HS-27A (cell line): ENCODE results near the gene ABL2.
"Not testable (repeated sequence)": the region's sequence is repeated elsewhere in the genome, so short reads cannot be mapped to it uniquely, and the experiment has no call there.

ENCODE experiments used
- DNase-seq: peaks from one replicate; pipeline ENCODE4 v3.0.0-alpha.2; 2012; ENCODE audit warnings: low read depth, missing footprints

ABL2 gene

DNA sequence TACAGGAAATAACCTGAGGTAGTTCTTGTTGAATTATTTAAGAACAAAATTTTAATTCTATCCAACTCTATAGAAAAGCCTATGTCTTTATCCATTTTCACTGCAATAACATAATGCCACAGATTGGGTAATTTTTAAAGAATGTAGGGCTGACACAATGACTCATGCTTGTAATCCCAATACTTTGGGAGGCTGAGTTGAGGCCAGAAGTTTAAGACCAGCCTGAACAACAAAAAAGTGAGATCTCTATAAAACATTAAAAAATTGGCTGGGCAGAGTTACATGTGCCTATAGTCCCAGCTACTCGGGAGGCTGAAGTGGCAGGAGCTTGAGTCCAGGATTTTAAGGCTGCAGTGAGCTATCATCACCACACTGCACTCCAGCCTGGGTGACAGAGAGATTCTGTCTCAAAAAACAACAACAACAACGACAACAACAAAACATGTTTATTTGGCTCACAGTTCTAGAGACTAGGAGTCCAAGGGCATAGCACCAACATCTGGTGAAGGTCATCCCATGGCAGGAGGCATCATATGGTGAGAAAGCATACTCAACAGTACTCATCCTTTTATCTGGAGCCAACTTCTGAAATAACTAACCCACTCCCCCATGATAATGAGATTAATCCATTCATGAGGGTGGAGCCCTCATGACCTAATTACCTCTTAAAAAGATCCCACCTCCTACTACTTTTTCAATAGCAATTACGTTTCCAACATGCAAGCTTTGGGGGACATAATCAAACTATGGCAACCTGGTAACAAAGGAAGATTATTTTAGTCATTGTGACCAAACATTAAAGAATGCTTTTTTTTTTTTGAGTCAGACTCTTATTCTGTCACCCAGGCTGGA is 59.6 kb downstream of the ABL2 start:
- peak; percentile 57 for DNase-seq

DNA sequence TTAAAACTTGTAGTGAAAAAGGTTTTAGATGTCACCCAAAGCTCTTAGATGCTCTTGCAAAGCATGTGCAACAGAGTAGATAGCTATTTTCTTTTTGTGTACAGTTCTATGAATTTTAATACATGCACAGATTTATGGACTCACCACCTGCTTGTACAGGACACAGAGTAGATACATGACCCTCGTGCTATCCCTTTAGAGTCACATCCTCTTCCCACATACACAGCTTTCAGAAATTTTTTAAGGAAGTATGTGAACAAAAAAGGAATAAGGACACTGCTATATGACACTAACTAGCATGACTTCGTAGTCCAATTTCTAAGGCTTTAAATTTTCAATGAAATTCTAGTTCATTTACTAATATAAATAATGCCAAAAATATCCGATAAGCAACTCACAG is 60.9 kb downstream of the ABL2 start:
- no peak for DNase-seq

GRCh38 chr1:179167955-179168354 is 61.5 kb downstream of the ABL2 start:
- no peak for DNase-seq

- no peak for DNase-seq
Observed at GRCh38 chr1:179167418-179167777, 62.1 kb downstream of the ABL2 start.

DNA sequence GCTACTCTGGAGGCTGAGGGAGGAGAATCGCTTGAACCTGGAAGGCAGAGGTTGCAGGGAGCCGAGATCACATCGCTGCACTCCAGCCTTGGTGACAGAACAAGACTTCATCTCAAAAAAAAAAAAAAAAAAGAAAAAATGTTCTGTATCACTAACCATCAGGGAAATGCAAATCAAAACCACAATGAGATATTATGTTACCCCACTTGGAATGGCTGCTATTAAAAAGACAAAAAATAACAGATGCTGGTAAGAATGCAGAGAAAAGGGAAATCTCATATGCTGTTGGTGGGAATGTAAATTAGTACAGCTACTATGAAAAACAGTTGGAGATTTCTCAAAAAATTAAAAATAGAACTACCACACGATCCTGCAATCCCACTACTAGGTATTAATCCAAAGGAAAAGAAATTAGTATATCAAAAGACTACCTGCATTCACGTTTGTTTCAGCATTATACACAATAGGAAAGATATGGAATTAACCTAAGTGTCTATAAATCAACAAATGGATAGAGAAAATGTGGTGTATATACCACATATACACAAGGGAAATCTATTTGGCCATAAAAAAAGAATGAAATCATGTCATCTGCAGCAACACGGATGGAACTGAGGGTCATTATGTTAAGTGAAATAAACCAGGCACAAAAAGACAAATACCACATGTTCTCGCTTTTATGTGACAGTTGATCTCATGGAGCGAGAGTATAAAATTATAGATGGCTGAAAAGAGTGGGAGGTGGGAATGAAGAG is 62.6 kb downstream of the ABL2 start:
- DNase-seq, result no peak

DNA sequence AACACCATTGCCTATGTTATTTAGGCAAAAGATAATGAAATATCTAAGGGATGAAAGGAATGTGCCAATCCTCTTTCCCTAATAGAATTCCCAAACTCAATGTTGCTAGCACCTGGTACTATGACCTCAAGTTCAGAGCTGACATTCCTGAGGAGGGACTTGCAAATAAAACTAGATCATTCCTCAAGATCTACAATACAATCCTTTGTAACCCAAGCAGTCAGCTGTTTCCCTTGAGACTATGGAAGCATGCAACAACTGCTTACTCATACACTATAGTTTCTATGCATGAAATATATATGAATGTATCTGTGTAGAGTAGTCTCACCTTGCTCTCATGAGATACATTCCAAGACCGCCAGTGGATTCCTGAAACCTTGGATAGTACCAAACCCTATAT is 65.0 kb downstream of the ABL2 start:
- DNase-seq, result peak; percentile 74

DNA sequence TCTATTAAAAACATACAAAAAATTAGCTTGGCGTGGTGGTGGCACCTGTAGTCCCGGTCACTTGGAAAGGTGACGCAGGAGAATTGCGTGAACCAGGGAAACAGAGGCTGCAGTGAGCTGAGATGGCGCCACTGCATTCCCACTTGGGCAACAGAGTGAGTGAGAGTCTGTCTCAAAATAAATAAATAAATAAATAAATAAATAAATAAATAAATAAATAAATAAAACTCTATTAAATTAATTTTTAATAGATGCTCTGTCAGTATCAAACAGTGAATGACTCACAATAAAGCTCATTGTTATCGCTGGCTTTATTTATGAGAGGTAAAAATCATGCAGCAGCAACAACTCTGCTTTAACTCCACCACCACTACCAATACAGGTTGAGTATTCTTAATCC is 72.8 kb downstream of the ABL2 start:
- DNase-seq, result no peak

DNA sequence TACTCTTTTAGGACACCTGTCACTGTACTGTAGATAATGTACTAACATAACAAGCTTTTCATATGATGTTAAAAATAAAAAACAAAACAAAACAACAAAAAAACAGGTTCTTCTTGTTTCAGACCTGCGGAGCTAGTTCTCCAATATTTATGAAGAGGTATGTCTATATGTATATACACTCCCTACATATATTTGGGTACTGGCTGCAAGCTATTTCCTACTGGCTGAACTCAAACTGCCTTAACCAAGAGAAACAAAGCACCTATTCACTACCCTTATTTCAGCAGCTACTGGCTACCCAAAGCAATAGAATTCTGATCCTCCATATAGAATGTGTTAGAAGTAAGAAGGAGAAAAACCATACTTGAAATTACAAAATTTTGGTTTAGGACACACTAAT is 73.5 kb downstream of the ABL2 start:
- no peak for DNase-seq

- no peak for DNase-seq
Observed at GRCh38 chr1:179155615-179156014, 73.9 kb downstream of the ABL2 start.

- no peak for DNase-seq
Observed at GRCh38 chr1:179154437-179154836, 75.0 kb downstream of the ABL2 start.

GRCh38 chr1:179153217-179153616 is 76.3 kb downstream of the ABL2 start:
- DNase-seq, result no peak

GRCh38 chr1:179151908-179152682 is 77.4 kb downstream of the ABL2 start:
- no peak for DNase-seq

DNA sequence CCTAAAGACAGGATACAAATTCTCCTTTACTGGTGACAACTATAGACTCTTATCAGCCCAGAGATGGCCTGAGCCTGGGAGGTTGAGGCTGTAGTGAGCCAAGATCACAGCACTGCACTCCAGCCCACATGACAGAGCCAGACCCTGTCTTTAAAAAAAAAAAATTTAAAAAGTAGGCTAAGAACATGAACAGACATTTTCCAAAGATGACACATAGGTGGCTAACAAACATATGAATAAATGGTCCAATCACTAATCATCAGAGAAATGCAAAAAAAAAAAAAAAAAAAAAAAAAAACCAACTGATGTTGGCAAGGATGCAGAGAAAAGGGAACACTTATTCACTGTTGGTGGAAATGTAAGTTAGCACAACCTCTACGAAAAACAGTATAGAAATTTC is 82.6 kb downstream of the ABL2 start:
- DNase-seq, result no peak

DNA sequence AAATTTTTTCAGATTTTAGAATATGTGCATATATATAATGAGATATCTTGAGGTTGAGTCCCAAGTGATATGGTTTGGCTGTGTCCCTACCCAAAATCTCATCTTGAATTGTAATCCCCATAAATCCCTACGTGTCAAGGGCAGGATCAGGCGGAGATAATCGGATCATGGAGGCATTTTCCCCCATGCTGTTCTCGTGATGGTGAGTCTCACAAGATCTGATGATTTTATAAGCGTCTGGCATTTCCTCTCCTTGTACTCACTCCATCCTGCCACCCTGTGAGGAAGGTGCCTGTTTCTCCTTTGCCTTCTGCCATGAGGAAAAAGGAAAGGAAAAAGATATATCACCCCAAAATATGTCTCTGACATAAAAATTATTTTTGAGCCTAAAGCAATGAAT is 83.0 kb downstream of the ABL2 start:
- no peak for DNase-seq

DNA sequence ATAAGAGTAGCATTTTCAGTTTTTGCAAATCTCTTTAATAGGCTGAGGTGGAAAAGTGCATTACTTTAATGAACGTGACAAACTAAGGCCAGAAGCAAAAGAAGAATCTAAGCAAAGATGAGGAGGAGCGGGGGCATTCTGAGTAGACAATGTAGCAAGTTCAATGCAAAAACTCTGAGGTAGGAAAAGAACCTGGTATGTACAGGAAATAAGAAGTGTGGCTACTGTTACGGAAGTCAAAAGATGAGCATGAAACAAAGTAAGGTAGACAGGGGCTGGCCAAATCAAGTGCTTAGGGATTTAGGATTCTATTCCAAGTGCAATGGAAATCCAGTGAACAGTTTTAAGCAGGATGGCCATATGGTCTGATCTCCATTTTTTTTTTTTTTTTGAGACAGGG is 84.0 kb downstream of the ABL2 start:
- DNase-seq, result no peak

- no peak for DNase-seq
Observed at GRCh38 chr1:179144626-179145025, 84.9 kb downstream of the ABL2 start.

DNA sequence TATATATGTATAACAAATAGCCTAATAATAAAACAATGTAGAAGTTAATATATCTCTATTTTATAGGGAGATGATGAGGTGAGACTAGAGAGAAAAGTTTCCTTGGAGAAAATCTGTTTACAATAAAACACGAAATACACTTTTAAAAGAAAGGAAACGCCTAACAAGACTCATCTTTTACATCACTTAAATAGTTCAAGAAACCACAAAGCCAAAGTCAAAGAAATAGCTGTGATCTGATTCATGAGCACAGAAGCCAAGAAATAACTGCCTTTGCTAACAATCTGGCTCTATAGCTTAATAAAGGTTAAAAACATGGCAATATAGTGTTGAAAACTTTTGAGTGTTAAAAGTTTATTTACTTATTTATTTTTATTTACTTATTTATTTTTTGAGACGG is 86.2 kb downstream of the ABL2 start:
- peak; percentile 83 for DNase-seq

DNA sequence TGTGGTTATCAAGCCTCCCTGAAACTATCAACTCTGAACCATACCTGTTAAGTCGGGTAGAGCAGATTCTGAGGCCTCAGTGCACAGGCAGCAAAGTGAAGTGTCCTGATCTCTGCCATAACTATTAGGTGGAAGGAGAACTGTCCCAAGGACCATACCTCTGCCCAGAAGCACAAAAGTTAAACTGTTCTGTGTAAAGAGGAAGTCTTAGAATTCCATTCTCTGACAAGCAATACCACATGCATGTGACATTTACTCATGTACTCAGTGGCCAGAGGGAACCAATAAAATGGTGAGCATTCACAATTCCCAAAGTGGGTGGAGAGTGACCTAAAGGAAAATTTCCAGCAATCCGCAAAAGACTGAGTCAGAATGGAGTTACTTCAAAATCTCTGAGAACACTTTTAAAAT is 86.6 kb downstream of the ABL2 start:
- DNase-seq, result peak; percentile 94

GRCh38 chr1:179141592-179142251 is 87.8 kb downstream of the ABL2 start:
- DNase-seq, result no peak

DNA sequence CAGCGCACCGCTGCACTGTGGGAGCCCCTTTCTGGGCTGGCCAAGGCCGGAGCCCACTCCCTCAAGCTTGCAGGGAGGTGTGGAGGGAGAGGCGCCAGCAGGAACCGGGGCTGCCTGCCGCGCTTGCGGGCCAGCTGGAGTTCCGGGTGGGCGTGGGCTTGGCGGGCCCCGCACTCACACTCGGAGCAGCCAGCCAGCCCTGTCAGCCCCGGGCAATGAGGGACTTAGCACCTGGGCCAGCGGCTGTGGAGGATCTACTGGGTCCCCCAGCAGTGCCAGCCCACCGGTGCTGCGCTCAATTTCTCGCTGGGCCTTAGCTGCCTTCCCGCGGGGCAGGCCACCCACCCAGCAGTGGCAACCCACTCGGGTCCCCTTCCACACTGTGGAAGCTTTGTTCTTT is 90.7 kb downstream of the ABL2 start:
- not testable (repeated sequence) for DNase-seq

DNA sequence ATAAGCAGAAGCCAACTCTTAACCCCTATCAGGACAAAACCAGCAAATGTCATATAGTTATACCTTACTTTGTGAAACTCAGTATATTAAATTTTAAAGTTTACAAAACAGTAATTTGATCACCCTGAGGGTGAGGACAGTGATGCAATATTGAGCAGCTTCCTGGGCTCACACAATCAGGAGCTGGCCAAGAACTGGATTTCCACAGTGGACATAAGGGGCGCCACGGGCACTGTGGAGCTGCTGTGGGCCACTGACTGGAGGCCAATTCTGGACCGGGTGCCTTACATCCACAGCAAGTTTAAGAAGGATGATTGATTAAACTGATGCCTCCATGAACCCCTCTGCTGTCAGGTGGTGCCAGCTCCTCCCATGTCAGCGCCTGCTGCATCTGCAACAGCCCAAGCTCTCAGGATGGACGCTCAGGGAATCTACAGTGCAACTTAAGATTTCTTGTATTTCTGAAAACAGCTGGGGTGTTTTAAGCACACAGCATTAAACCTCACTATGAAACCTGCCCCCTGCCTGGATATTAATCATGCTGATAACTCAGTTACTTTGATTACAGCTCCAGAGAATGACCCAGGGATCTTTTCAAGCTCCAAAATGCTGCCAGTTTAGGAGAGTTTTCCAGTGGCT is 91.7 kb downstream of the ABL2 start:
- no peak for DNase-seq

GRCh38 chr1:179135707-179136106 is 93.8 kb downstream of the ABL2 start:
- DNase-seq, result not testable (repeated sequence)
